Pulmonary artery endothelial cell (primary cell): ENCODE results near the gene LCORL. TPM values are rescaled to one million over a fixed set of nuclear protein-coding genes. Genes with fewer than 3 reads are reported as not detected.
"Not testable (repeated sequence)": the region's sequence is repeated elsewhere in the genome, so short reads cannot be mapped to it uniquely, and the experiment has no call there.

Source experiments
- DNase-seq: peaks from one replicate; pipeline ENCODE4 v3.0.0-alpha.2; 2011; ENCODE audit warnings: low read depth, low spot score
- total RNA-seq: library from RNA; depleted of rRNA; stranded (reverse); fragments of >200 nt; gene quantifications from 2 replicates; pipeline ENCODE4 v1.2.3, GENCODE V29; 2014

The LCORL gene
- total RNA-seq, 1 donor from 2014 or later: 9.3 TPM

GRCh38 chr4:18020145-18020670 is 1.3 kb downstream of the LCORL start:
- no peak for DNase-seq

- DNase-seq: no peak
These were observed 7.3 kb downstream of the LCORL start for GRCh38 chr4:18014269-18014668.

GRCh38 chr4:18012807-18013462 is 8.6 kb downstream of the LCORL start:
- DNase-seq: no peak

GRCh38 chr4:18012134-18012806 is 9.3 kb downstream of the LCORL start:
- no peak for DNase-seq

- DNase-seq: no peak
These were observed 13.9 kb downstream of the LCORL start for GRCh38 chr4:18007625-18008024.

GRCh38 chr4:18006432-18006831 is 15.1 kb downstream of the LCORL start:
- not testable (repeated sequence) for DNase-seq

- no peak for DNase-seq
These were observed 24.4 kb downstream of the LCORL start for GRCh38 chr4:17997129-17997528.

GRCh38 chr4:17995165-17995564 is 26.4 kb downstream of the LCORL start:
- DNase-seq: no peak

- DNase-seq: no peak
These were observed 35.7 kb downstream of the LCORL start for GRCh38 chr4:17985832-17986231.

- no peak for DNase-seq
These were observed 40.5 kb downstream of the LCORL start for GRCh38 chr4:17981063-17981462.

GRCh38 chr4:17968721-17969120 is 52.8 kb downstream of the LCORL start:
- no peak for DNase-seq

GRCh38 chr4:17967078-17967477 is 54.5 kb downstream of the LCORL start:
- no peak for DNase-seq

GRCh38 chr4:17966312-17966711 is 55.2 kb downstream of the LCORL start:
- DNase-seq: no peak

GRCh38 chr4:17964576-17964975 is 57.0 kb downstream of the LCORL start:
- DNase-seq: no peak

GRCh38 chr4:17962171-17962570 is 59.4 kb downstream of the LCORL start:
- DNase-seq: no peak

- no peak for DNase-seq
These were observed 60.3 kb downstream of the LCORL start for GRCh38 chr4:17961249-17961648.

- DNase-seq: no peak
These were observed 63.4 kb downstream of the LCORL start for GRCh38 chr4:17958181-17958580.

GRCh38 chr4:17957688-17958087 is 63.9 kb downstream of the LCORL start:
- DNase-seq: no peak

- no peak for DNase-seq
These were observed 65.3 kb downstream of the LCORL start for GRCh38 chr4:17956245-17956644.

GRCh38 chr4:17945303-17945702 is 76.3 kb downstream of the LCORL start:
- DNase-seq: no peak

GRCh38 chr4:17941731-17942130 is 79.8 kb downstream of the LCORL start:
- DNase-seq: peak; percentile 2

GRCh38 chr4:17939054-17939453 is 82.5 kb downstream of the LCORL start:
- no peak for DNase-seq

- DNase-seq: no peak
These were observed 87.3 kb downstream of the LCORL start for GRCh38 chr4:17934286-17934685.
